Activated CD8-positive, alpha-beta memory T cell treated with anti-CD3 and anti-CD28 coated beads for 4 hours (primary cell): ENCODE measurements around the gene FBXL7.

Source experiments
- DNase-seq, 2 donors: peaks; one replicate each; pipeline ENCODE4 v3.0.0-alpha.2; 2020; ENCODE audit warnings: low read depth in 2 of 2

FBXL7 gene

GRCh38 chr5:15669826-15670225 is 169.8 kb downstream of the FBXL7 start:
- DNase-seq = no peak

- no peak for DNase-seq
Observed at GRCh38 chr5:15674716-15675115, 174.7 kb downstream of the FBXL7 start.

- no peak for DNase-seq
Observed at GRCh38 chr5:15676591-15676990, 176.6 kb downstream of the FBXL7 start.

- no peak for DNase-seq
Observed at GRCh38 chr5:15679161-15679560, 179.2 kb downstream of the FBXL7 start.

GRCh38 chr5:15680455-15680854 is 180.5 kb downstream of the FBXL7 start:
- DNase-seq = no peak

- no peak for DNase-seq
Observed at GRCh38 chr5:15682122-15682521, 182.1 kb downstream of the FBXL7 start.

GRCh38 chr5:15682566-15682965 is 182.6 kb downstream of the FBXL7 start:
- no peak for DNase-seq

- DNase-seq = no peak
Observed at GRCh38 chr5:15683332-15683731, 183.4 kb downstream of the FBXL7 start.

- no peak for DNase-seq
Observed at GRCh38 chr5:15687401-15687800, 187.4 kb downstream of the FBXL7 start.

- DNase-seq = no peak
Observed at GRCh38 chr5:15689836-15690235, 189.9 kb downstream of the FBXL7 start.

GRCh38 chr5:15690611-15691010 is 190.6 kb downstream of the FBXL7 start:
- no peak for DNase-seq

- DNase-seq = no peak
Observed at GRCh38 chr5:15691521-15691920, 191.5 kb downstream of the FBXL7 start.

GRCh38 chr5:15692706-15693381 is 192.9 kb downstream of the FBXL7 start:
- no peak for DNase-seq

- no peak for DNase-seq
Observed at GRCh38 chr5:15693382-15693728, 193.4 kb downstream of the FBXL7 start.

GRCh38 chr5:15693933-15694332 is 194.0 kb downstream of the FBXL7 start:
- no peak for DNase-seq

- DNase-seq = no peak
Observed at GRCh38 chr5:15694696-15695214, 194.8 kb downstream of the FBXL7 start.

- DNase-seq = no peak
Observed at GRCh38 chr5:15695215-15695731, 195.3 kb downstream of the FBXL7 start.

GRCh38 chr5:15700373-15700772 is 200.4 kb downstream of the FBXL7 start:
- no peak for DNase-seq

- DNase-seq = no peak
Observed at GRCh38 chr5:15702102-15702501, 202.1 kb downstream of the FBXL7 start.

GRCh38 chr5:15703901-15704300 is 203.9 kb downstream of the FBXL7 start:
- DNase-seq = no peak

- no peak for DNase-seq
Observed at GRCh38 chr5:15704397-15704947, 204.5 kb downstream of the FBXL7 start.

GRCh38 chr5:15707631-15708030 is 207.7 kb downstream of the FBXL7 start:
- no peak for DNase-seq

- no peak for DNase-seq
Observed at GRCh38 chr5:15711892-15712291, 211.9 kb downstream of the FBXL7 start.

GRCh38 chr5:15715535-15715934 is 215.6 kb downstream of the FBXL7 start:
- no peak for DNase-seq
